GM18907 (cell line): Measurements from ENCODE around the gene SMARCAL1.
"Not testable (repeated sequence)": the region's sequence is repeated elsewhere in the genome, so short reads cannot be mapped to it uniquely, and the experiment has no call there.

Experiments used
- ATAC-seq: cut with Tn5 transposase; IDR thresholded peaks from one replicate; pipeline ENCODE4 v1.9.1; 2021; ENCODE audit warnings: mild to moderate bottlenecking, moderate library complexity; ENCODE audit not compliant: unreplicated experiment

Gene SMARCAL1

GRCh38 chr2:216412022-216412999 lies at the start of gene SMARCAL1:
TSS of gene SMARCAL1 (plus strand) at chr2:216412484. CDS start at chr2:216414705, 2,221 bp downstream.
- peak; percentile 92 for ATAC-seq

- no peak for ATAC-seq
Observed at GRCh38 chr2:216362730-216363129, 49.6 kb upstream of the SMARCAL1 start.

GRCh38 chr2:216363221-216363620 lies 49.1 kb upstream of the SMARCAL1 start:
- ATAC-seq = no peak

- ATAC-seq = no peak
Observed at GRCh38 chr2:216365518-216365917, 46.8 kb upstream of the SMARCAL1 start.

GRCh38 chr2:216366777-216367471 lies 45.4 kb upstream of the SMARCAL1 start:
- ATAC-seq = no peak

- no peak for ATAC-seq
Observed at GRCh38 chr2:216369821-216370220, 42.5 kb upstream of the SMARCAL1 start.

GRCh38 chr2:216370961-216371712 lies 41.1 kb upstream of the SMARCAL1 start:
- no peak for ATAC-seq

- ATAC-seq = no peak
Observed at GRCh38 chr2:216371721-216372702, 40.3 kb upstream of the SMARCAL1 start, which contains the start of gene MARCHF4. TSS of gene MARCHF4 (minus strand) at chr2:216372483. CDS start at chr2:216370260, 2,223 bp downstream.

GRCh38 chr2:216372761-216373291 lies 39.5 kb upstream of the SMARCAL1 start:
- no peak for ATAC-seq

- ATAC-seq = no peak
Observed at GRCh38 chr2:216373896-216374295, 38.4 kb upstream of the SMARCAL1 start.

GRCh38 chr2:216375286-216375685 lies 37.0 kb upstream of the SMARCAL1 start:
- ATAC-seq = no peak

- ATAC-seq = no peak
Observed at GRCh38 chr2:216379977-216380376, 32.3 kb upstream of the SMARCAL1 start.

GRCh38 chr2:216384409-216384808 lies 27.9 kb upstream of the SMARCAL1 start:
- not testable (repeated sequence) for ATAC-seq

- no peak for ATAC-seq
Observed at GRCh38 chr2:216385478-216385877, 26.8 kb upstream of the SMARCAL1 start.

- ATAC-seq = no peak
Observed at GRCh38 chr2:216387262-216387661, 25.0 kb upstream of the SMARCAL1 start.

- ATAC-seq = no peak
Observed at GRCh38 chr2:216388046-216388884, 24.0 kb upstream of the SMARCAL1 start.

GRCh38 chr2:216389570-216389969 lies 22.7 kb upstream of the SMARCAL1 start:
- ATAC-seq = no peak

GRCh38 chr2:216391401-216391800 lies 20.9 kb upstream of the SMARCAL1 start:
- no peak for ATAC-seq
